Activated T-cell treated with anti-CD3 and anti-CD28 coated beads for 24 hours (primary cell): ENCODE data around the gene RPS6KA5.

Source experiments
- DNase-seq: peaks from one replicate; pipeline ENCODE4 v3.0.0-alpha.2; 2020; ENCODE audit warnings: low read depth

Gene RPS6KA5

GRCh38 chr14:90805662-90806540 is 254.5 kb downstream of the RPS6KA5 start:
- no peak for DNase-seq

GRCh38 chr14:90805084-90805391 is 255.4 kb downstream of the RPS6KA5 start:
- DNase-seq: no peak

GRCh38 chr14:90804292-90805083 is 256.0 kb downstream of the RPS6KA5 start:
- no peak for DNase-seq

GRCh38 chr14:90803249-90803648 is 257.2 kb downstream of the RPS6KA5 start:
- no peak for DNase-seq

GRCh38 chr14:90799420-90799819 is 261.0 kb downstream of the RPS6KA5 start:
- no peak for DNase-seq

GRCh38 chr14:90797919-90798318 is 262.5 kb downstream of the RPS6KA5 start:
- no peak for DNase-seq
